K562 (cell line): ENCODE measurements around the gene TRIM33.

Experiments used
- CLOCK ChIP-seq: fragments of 250-450 bp; sonication (Bioruptor Pico); IDR thresholded peaks from 2 replicates; pipeline ENCODE4 v1.4.0; 2020; ENCODE audit warnings: mild to moderate bottlenecking, moderate library complexity, borderline replicate concordance
- CTCF ChIP-seq, 3 experiments: IDR thresholded peaks in 2 of 3; conservative IDR thresholded peaks in 1 of 3; 2 replicates each; pipeline ENCODE4 v1.5.1; 2011 to 2012; ENCODE audit warnings: low read length in 3 of 3, mild to moderate bottlenecking in 3 of 3, control low read depth in 2 of 3, improper control_type of control experiment in 1 of 3, inconsistent platforms in 1 of 3, low read depth in 1 of 3, mixed read lengths in 1 of 3, moderate library complexity in 1 of 3; ENCODE audit not compliant: insufficient read depth in 2 of 3
- POLR2AphosphoS5 ChIP-seq: IDR thresholded peaks from 2 replicates; pipeline ENCODE4 v1.6.1; 2011; ENCODE audit warnings: mild to moderate bottlenecking, low read depth, low read length, moderate library complexity; ENCODE audit not compliant: control insufficient read depth, insufficient read depth
- ZFX ChIP-seq: sonication (generic); formaldehyde crosslinking; IDR thresholded peaks from 2 replicates; pipeline ENCODE4 v1.8.0; 2022; ENCODE audit warnings: mild to moderate bottlenecking, missing genetic modification reagents, moderate library complexity
- ZKSCAN8 ChIP-seq: fragments of 200-800 bp; sonication (Bioruptor generic); IDR thresholded peaks from 2 replicates; pipeline ENCODE4 v1.6.1; 2016; ENCODE audit warnings: missing genetic modification characterization, missing compliant biosample characterization
- TF ChIP-seq, protein P1 (sequence below): sonication (generic); formaldehyde crosslinking; IDR thresholded peaks from 2 replicates; pipeline ENCODE4 v1.8.0; 2022; ENCODE audit warnings: missing genetic modification reagents, mild to moderate bottlenecking, borderline replicate concordance

- no peak for TF ChIP-seq CLOCK (CRISPR knock-in tag)
- TF ChIP-seq ZFX, result no peak
- TF ChIP-seq CTCF (IDR thresholded peaks at IDR 0.05 in 2 of 3, conservative IDR thresholded peaks at IDR 0.05 in 1 of 3; ENCODE audit: insufficient read depth in 2 of 3, low read depth in 1 of 3, low read length in 3 of 3), result no peak
- TF ChIP-seq POLR2AphosphoS5, result no peak
- TF ChIP-seq, protein P1, sequence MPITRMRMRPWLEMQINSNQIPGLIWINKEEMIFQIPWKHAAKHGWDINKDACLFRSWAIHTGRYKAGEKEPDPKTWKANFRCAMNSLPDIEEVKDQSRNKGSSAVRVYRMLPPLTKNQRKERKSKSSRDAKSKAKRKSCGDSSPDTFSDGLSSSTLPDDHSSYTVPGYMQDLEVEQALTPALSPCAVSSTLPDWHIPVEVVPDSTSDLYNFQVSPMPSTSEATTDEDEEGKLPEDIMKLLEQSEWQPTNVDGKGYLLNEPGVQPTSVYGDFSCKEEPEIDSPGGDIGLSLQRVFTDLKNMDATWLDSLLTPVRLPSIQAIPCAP (CRISPR knock-in tag), result no peak
- no peak for TF ChIP-seq ZKSCAN8 (CRISPR knock-in tag)
These were observed 22.3 kb downstream of the TRIM33 start for GRCh38 chr1:114488739-114489138.
